HG03439 (cell line): Measurements from ENCODE around the gene EHF.
"Not testable (repeated sequence)": the region's sequence is repeated elsewhere in the genome, so short reads cannot be mapped to it uniquely, and the experiment has no call there.

Source experiments
- ATAC-seq: cut with Tn5 transposase; IDR thresholded peaks from one replicate; pipeline ENCODE4 v1.9.1; 2021; ENCODE audit warnings: mild to moderate bottlenecking, moderate library complexity; ENCODE audit not compliant: unreplicated experiment

EHF gene

DNA sequence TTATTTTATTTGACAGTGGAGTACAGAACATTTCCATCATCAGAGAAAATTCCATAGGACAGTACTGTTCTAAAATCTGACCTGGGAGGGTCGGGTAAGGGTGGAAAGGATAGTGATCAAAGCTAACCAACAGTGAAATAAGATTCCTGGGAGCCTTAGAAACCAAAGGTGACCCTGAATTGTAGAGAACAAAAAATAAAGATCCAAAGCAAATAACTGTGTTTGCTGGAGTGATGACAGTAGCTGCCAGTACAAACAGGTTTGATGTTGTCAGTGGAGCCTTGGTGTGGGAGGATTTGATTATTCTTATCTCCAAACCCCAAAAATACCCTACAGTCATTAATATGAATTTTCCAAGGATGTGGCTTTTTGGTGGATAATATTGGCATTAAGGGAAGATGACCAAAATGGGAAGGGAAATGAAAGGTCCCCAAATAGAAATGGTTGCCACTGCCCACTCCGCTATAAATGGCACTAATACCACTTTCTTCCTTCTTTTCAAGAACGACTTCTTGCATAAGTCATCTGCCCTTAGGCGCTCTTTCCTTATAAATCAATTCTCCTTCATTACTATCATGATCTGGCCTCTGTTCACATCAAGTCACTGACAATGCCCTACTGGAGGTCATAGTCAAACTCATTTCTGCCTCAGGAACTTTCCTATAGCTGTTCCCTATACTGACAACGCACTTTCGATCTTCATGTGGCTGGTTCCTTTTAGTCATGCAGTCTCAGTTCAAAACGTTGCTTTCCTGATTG, 44.4 kb downstream of the EHF start:
- no peak for ATAC-seq

DNA sequence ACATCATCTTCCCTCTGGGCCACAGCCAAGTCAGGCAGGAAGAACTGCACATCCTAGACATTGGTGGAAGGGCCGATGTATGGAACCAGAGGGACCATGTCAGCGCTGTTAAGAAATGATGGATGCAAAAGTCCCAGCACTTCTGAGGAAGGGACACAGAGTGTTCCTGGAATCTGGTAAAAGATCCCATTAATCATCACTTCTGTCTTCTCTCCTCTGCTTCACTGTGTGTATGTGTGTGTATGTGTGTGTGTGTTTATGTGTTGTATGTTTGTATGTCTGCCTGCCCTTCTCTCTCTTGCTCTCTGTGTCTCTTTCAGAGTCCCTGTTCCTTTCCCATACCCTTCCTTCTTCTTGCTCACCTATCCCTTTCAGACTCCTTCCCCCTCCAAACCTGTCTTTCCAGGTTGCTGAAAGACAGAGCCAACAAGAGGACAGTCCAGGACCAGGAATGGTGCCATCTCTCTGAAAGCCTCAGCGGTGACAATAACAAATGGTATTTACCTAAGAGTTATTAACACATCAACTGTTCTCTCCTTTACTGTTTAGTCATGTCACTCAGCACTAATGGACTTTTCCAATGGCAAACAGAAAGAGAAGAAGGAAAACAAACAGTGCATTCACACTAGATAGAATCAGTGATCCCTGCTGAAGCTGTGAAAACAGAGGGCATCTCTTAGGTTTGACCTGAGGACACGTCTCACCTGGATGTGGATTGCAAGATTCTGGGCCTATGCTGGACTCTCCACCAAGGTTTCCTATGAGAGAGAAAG, 47.1 kb downstream of the EHF start:
- ATAC-seq, result no peak

DNA sequence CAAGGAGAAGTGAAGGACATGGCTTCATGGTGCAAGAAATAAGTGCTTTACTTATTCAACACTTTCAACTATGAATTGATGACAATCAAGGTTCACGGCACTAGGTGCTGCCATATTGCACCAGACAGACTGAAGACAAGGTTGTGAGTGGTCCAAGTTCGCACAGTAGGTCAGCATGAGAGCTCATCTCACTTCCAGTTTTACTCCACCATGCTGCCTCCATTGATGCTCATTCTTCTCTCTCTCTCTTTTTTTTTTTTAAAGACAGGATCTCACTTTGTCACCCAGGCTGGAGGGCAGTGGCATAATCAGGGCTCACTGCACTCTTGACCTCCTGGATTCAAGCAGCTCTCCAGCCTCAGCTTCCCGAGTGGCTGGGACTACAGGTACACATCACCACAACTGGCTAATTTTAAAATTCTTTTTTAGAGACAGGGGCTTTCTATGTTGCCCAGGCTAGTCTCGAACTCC, 47.7 kb downstream of the EHF start:
- ATAC-seq, result no peak

DNA sequence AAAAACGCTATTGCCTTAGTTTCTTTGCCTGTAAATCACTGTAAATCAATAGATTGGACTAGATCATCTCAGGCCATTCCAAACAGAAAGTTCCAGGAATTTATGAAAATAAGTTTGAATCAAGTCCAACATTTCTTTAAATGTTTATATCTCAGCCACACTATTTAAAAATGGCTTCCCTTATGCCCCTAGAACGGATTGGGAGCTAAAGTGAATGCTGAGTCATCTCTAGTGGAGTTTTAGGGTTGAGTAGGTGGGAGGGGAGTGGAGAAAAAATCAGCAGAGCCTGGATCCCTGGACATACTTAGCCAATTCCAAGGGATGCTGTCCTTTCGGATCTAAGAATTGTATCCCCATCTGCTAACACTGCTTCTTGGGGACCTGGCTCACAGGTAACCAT, 48.6 kb downstream of the EHF start:
- ATAC-seq, result no peak

DNA sequence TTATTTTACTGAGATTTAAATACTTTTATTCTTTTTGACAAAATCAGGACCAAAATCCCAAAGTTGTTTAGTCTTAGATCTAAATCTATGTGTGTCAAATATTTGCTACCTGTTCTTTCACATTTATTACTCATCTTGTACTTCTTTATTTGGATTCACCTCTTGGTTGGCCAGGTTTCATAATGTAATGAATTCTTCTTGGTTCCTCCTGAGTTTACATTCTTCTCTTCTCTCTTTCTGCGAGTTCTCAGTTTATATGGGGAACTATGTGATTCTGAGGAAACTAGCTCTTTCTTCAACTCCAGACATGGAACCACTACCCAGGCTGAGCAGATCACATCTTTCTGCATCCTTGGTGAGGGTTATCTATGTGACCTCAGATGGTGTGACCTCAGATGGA, 50.2 kb downstream of the EHF start:
- ATAC-seq, result no peak

DNA sequence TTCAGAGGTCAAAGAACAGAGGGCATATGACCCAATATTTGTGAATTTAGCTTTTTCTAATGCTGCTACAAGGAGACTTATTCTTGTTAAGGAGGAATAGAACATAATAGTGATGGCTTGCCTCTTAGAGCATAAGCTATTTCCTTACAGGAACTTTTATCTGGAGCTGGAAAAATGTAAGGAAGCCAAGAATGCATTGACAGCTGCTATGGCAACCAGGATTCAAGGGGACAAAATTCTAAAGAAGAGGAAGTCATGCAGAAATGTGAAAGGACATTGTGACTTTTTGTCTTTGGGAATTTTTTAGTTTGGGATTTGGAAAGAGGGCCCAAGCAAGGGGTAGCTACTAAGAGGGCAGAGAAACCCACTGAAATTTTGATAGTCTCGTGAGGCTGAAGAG, 51.1 kb downstream of the EHF start:
- ATAC-seq, result no peak

DNA sequence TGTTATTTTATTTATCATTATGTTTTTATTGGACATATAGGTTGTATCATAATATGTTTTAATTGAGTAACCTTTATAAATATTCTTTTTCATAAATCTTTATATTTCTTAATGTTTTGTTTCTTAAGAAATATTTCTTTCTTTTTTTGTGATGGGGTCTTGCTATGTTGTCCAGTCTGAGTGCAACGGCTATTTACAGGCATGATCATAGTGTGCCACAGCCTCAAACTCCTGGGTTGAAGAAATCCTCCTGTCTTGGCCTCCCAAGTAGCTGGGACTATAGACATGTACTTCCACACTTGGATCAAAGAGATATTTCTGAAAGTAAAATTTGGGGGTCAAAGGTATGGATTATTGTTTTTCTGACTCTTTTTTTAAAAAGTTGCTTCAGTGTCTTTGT, 53.1 kb downstream of the EHF start:
- ATAC-seq, result no peak

DNA sequence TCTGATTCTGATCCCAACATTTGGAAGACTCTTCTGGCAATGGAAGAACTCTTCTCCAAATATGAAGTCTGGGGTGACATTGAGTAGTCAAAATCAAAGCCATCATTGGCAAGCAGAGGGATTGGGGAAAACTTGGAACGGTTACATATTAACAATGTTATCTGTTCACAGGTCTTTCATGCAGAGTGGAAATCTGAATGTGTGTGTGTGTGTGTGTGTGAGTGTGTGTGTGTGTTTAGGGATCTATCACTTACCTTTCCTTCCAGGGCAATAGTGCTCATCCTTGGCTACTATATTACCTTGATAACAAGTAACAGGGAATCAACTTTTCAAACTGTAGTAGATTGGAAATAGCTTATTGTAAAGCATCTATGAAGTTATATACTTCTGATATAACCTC, 55.3 kb downstream of the EHF start:
- no peak for ATAC-seq

DNA sequence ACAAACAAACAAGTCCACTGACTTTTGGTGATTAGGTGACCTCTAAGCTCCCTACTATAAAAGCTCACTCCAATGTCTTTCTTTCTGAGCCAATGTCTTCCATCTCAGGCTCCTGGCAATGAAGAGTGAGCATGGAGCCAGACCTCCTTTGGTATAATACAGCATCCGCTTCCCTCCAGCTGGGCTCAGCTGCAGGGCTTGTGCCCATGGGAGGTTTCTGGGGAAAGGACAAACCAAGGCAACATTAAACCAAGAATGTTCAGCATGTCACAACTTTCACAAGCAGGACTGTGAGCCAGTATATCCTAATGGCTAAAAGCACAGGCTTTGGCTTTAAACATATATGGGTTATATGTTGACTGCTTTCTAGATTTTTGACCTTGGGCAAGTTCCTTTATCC, 58.8 kb downstream of the EHF start:
- no peak for ATAC-seq

DNA sequence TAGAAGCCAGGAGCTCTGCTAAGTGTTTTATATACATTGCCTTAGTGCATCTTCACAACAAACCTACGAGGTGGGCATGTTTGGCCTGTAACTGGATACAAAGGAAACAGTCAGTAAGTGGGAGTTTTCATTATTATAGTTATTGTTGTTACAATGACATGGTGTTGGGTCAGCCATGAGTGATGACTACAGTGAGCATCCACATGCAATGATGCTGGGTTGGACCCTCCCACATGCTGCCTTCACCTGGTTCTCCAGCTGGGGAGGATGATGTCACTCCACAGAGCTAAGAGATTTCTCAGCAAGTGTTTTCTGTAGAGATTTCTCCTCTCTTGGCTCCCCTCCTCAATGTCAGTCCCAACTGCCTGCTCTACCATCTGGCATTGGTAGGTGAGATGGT, 59.3 kb downstream of the EHF start:
- ATAC-seq, result no peak

DNA sequence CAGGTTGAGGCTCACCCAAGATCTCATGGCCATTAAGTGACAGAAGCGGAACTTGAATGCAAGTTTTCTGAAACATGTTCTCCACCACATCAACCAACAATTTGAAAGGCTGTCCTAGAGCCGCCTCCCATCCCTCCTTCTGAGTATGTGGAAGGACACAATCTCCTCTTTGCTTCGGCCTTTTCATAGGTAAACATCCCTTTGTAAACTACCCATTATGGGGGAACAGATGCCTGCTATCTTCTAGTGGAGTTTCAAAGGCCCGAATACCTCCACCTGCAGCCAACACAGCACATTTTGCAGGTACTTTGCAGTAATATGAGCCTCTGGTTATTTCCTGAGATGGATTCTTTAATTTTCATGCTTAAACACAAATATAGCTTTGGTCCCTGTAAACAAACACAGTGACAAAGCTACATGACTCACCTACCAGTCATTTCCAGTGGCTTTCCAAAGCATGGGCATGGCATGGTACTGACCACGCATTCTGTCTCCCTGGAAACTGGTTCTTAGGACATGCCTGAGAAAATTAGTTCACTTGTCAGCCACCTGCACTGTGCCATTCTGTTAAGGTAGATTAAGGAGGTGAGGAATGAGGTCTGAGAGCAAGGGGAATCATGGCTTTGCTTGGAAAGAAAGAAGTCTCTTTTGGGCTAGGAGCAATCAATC, 60.2 kb downstream of the EHF start:
- ATAC-seq, result no peak

DNA sequence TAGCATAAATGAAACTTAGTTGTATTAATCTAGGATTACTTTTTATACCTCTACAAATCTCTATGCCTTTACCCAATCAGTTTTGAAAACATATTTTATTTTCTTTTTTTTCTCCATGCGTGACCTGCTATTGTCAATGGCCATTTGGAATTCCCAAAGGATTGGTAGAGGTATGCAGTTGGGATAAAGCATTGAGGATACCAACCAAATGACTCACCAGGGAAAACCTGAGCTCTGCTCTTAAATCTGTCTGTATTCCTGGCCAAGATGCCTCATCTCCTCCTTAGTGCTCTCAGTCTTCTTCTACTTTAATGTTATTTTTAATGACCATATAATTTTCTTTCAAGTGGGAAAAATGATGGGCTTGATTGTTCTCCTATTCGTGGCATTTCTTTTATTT, 61.9 kb downstream of the EHF start:
- ATAC-seq, result no peak

DNA sequence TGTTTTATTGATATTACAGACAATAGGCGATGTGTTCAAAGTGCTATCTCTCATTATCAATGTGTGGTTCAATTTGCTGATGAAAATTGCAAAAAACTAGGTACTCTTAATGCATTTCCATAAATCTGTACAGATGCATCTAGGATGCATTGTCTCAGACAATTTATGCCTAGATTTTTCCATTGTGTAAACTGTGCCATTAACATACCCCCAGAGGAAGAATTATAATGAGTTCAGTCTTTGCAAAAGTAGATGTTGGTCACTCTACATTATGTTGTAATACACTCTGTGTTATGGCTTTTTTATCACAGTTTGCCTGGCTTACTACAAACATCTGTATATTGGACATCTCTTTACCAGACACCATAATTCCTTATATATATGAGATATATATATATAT, 62.5 kb downstream of the EHF start:
- ATAC-seq, result no peak

DNA sequence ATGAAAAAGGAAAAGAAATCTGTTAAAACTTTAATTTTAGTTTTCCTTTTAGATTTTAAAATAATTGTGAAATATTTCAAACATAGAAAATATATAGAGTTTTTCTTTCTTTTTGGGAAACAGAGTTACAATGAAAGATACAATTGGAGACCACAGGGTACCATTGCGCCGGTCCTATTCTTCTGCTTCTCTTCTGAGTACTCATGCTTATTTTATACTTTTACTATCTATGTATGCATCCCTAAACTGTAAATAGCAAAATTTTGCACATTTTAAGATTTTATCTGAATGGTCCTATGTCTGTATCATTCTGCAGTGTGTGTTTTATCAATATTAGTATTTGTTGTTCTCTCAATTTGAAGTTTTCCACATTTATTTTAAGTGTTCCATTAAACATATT, 65.0 kb downstream of the EHF start:
- ATAC-seq, result no peak

DNA sequence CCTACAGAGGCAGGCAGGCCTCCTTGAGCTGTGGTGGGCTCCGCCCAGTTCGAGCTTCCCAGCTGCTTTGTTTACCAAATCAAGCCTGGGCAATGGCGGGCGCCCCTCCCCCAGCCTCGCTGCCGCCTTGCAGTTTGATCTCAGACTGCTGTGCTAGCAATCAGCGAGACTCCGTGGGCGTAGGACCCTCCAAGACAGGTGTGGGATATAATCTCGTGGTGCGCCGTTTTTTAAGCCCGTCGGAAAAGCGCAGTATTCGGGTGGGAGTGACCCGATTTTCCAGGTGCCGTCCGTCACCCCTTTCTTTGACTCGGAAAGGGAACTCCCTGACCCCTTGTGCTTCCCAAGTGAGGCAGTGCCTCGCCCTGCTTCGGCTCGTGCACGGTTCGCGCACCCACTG, 71.4 kb downstream of the EHF start:
- not testable (repeated sequence) for ATAC-seq

DNA sequence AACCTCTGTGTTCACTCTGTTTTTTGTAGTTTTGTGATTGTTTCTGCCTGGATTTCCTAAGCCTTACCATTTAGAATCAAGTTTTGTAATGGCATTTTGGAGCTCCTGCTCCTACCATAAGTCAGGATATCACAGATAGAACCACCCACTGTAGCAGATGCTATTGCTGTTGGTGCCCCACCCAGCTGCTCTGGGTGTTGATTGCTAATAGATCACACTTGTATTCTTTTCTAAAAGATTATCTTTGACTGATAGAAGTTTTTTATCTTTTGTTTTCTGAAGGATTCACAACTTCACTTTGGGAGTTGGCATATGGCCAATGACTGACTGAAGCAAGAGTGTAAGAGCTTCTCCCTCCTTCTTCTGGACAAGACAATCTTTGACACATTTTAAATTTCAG, 76.0 kb downstream of the EHF start:
- ATAC-seq, result no peak

DNA sequence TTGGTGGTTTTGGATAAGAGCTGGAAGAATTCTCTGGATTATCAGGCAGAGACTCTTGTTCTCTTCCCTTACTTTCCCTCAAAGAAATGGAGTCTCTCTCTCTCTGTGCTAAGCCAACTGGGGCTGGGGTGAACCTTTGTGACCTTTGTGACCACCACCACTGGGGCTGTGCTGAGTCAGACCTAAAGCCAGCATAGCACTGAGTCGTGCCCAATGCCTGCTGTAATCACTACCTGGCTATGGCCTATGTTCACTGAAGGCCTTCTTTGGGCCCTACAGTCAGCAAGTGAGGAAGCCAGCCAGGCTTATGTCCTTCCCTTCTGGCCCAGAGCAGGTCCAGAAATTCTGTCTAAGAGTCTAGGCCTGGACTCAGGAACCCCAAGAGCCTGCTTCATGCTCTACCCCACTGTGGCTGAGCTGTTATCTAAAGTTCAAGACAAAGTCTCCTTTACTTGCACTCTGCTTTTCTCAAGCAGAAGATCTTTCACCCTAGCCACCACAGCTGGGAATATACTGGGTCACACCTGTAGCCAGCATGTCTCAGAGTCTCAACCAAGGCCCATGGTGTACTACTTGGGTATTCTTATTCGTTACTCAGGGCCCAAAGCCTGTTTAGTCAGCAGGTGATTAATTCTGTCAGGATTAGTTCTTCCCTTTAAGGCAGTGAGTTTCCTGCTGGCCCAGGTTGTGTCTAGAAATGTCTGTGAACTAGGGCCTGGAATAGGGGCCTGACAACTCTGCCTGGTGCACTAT, 86.0 kb downstream of the EHF start:
- no peak for ATAC-seq

DNA sequence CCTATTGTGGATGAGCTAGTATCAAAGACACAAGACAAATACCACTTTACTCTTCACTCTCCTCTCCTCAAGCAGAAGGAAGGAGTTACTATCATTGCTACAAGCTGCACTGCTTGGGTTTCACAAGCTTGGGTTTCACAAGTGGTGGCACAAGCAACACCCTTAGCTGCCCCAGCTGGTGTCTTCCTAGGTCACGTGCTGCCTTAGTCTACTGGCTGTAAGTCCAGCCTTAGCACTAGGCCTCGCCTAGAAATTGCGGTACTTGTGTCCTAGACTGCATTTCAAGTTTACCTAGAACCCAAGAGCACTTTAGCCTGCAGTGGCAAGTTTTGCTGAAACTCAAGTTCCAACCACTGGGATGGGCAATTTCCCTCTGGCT, 86.6 kb downstream of the EHF start:
- ATAC-seq, result no peak
